HG03064 (cell line): ENCODE measurements around the gene PLXDC2.
A peak's percentile ranks its signal among the peaks of the same experiment; 100 is the strongest.
"Not testable (repeated sequence)": the region's sequence is repeated elsewhere in the genome, so short reads cannot be mapped to it uniquely, and the experiment has no call there.

ENCODE experiments used
- ATAC-seq: cut with Tn5 transposase; IDR thresholded peaks from one replicate; pipeline ENCODE4 v1.9.1; 2021; ENCODE audit warnings: low read depth; ENCODE audit not compliant: unreplicated experiment

The PLXDC2 gene

DNA sequence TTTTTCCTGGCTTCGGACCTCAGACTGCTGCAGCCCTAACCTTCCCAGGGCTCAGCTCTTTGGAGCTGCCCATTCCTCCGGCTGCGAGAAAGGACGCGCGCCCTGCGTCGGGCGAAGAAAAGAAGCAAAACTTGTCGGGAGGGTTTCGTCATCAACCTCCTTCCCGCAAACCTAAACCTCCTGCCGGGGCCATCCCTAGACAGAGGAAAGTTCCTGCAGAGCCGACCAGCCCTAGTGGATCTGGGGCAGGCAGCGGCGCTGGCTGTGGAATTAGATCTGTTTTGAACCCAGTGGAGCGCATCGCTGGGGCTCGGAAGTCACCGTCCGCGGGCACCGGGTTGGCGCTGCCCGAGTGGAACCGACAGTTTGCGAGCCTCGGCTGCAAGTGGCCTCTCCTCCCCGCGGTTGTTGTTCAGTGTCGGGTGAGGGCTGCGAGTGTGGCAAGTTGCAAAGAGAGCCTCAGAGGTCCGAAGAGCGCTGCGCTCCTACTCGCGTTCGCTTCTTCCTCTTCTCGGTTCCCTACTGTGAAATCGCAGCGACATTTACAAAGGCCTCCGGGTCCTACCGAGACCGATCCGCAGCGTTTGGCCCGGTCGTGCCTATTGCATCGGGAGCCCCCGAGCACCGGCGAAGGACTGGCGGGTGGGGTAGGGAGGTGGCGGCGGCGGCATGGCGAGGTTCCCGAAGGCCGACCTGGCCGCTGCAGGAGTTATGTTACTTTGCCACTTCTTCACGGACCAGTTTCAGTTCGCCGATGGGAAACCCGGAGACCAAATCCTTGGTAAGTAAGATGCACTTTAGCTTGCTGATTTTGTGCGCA, at the start of gene PLXDC2:
PLXDC2 (plus strand) TSS at position 22 of the 820 bp plus-strand sequence.
- ATAC-seq, result no peak

DNA sequence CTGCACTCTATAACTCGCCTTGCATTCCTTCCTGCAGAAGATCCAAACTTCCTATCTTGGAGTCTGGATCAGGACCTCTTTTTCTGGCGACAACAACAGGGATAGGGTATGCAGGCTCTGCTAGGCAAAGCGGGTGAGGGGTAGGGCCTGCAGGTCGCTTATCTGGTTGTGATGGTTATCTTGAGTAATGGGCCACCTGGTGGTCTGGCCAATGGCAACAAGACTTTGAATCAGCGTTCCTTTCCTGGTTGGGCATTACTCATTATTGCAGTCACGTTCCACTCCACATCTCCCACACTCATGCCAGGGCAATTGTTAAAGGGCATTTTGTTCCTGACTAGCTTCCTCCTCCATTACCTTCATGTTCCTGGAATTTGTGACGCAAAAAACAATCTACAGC, 48.4 kb upstream of the PLXDC2 start:
- ATAC-seq, result no peak

DNA sequence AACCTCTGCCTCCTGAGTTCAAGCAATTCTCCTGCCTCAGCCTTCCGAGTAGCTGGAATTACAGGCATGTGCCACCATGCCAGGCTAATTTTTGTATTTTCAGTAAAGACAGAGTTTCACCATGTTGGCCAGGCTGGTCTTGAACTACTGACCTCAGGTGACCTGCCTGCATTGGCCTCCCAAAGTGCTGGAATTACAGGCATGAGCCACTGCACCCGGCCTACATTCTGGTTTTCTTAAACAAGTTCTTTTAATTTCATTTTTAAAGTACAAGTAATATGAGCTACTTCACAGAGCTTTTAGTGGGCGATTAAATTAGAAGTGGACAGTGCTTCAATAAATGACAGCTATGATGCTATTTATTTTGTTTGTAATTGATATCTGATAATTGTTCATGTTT, 46.4 kb upstream of the PLXDC2 start:
- not testable (repeated sequence) for ATAC-seq

DNA sequence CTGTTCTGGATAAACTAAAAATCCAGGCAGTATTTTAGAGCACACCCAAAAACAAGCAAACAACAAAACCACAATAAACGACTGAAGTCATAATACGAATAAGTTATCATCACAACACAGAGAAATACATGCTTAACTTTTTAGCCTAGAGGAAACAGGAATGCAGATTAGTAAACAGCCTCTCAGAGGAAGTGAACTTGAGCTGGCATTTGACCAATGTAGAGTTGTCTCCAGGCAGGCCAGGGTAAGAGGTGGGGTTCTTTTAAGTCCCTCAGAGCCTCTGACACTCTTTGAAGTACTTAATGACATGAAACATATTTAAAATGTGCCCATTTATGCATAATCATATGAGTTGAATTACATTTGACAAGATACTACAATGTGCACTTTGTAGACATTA, 43.3 kb upstream of the PLXDC2 start:
- no peak for ATAC-seq

DNA sequence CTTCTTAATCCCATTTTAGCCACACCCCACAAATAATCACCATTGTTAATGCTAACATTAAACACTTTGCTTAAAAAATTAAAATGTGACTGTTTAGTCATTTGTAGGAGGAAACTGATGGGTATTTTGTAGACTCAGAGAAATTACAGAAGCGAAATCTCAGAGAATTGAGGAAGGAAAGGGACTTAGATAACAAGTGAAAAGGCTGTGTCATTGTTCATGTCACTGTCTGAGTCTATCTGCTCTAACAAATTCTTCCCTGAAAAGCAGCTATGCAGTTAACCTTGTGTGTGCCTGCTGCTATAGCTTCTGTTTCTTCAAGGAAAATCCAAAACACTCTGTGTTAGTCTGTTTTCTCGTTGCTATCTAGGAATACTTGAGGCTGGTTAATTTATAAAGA, 40.9 kb upstream of the PLXDC2 start:
- ATAC-seq, result no peak

DNA sequence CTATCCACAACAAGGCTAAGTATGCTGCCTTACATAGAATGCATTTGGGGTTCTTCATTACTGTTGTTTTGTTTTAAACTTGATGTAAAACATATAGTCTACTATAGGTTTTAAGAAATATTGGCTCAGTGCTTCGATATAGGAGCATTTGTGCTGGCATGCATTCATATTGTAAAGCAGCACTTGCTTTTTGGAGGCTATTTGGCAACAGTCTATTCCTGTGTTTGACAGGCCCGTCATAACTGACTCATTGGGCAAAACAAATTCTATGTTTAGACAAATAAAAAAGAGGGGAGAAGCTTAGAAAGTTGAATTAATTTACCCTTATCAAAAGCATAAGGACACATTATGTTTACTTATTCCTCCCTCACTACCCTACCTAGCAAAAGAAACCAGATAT, 38.4 kb upstream of the PLXDC2 start:
- no peak for ATAC-seq

DNA sequence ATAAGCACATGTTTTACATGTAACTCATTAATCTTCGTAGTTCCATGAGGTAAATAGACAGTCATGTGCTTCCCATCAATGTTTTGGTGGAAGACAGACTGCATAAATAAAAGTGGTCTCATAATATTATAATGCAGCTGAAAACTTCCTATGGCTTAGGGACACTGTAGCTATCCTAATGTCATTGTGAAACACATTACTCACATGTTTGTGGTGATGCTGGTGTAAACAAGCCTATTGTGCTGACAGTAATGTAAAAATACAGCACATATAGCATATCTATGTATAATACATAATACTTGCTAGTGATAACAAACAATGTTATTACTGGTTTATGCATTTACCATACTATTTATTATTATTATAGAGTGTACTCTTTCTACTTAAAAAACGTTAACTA, 37.2 kb upstream of the PLXDC2 start:
- ATAC-seq, result no peak

DNA sequence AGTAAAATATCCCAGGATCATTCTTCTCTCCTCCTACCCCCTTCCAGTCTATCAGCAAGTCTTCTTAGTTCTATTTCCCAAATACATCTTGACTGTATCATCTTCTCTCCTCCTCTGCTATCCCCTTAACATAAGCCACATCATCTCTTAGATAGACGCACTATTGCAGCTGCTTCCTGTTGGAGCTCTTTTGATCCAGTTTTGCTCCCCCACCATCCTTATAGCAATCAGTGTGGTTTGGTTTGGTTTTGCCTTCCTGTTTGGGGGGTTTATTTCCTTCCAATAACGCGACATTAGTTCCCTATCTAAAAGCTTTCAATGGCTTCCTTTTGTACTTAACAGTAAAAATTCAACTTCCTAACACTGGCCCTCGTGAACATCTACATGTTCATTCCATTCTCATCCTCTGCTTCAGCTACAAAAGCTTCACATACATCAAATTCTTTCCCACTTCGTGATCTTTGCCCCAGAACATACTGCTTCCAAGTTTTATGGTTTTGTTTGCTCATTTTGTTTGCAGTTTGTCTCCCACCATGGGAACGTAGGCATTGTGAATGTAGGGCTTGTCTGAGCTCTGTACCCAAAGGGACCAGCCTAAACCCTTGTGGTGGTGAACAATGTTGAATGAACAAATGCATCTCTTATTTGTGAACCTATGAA, 33.7 kb upstream of the PLXDC2 start:
- ATAC-seq, result no peak

DNA sequence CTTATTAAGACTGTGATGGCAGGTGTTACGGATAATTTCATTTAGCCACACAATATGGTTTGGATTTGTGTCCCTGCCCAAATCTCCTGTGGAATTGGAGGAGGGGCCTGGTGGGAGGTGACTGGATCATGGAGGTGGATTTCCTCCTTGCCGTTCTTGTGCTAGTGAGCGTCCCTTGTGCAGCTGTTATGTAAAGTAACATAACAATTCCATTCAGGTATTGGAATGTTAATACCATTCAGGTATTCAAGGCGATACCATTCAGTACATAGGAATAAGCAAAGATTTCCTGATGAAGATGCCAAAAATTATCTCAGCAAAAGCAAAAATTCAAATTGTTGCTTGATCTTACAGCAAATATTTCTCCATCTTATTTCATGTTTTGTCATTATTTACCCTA, 32.5 kb upstream of the PLXDC2 start:
- no peak for ATAC-seq

DNA sequence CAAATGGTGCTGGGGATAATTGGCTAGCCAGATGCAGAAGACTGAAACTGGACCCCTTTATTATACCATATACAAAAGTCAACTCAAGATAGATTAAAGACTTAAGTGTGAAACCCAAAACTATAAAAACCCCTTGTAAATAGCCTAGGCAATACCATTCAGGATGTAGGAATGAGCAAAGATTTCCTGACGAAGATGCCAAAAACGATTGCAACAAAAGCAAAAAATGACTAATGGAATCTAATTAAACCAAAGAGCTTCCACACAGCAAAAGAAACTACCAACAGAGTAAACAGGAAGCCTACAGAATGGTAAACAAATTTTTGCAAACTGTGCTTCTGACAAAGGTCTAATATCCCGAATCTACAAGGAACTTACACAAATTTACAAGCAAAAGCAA, 30.9 kb upstream of the PLXDC2 start:
- ATAC-seq, result no peak

DNA sequence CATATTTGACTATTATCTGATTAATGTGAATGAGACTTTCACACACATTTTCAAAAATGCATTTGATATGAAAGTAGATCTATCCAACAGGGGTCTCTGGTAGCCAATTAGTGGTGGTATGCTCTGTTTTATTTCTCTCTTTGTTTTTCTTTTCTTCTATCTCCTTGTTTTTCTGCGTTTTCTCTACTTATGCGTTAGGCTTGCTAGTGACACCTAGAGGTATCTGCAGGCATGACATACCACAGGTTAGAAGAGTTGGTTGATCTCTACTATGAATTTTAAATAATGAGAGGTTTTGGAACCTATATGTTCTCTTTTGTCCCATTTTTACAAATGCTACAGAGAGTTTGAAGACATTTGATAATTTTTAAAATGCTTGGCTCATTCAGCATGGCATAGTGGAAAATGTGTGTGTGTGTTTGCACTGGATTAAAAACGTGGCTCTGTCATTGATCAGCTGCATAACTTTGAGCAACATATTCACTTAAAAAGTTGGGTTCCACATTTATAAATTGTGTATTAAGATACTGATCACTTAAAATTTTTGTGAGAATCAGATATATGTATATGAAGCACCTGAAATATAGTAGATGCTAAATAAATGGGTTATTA, 28.1 kb upstream of the PLXDC2 start:
- ATAC-seq, result peak; percentile 71

DNA sequence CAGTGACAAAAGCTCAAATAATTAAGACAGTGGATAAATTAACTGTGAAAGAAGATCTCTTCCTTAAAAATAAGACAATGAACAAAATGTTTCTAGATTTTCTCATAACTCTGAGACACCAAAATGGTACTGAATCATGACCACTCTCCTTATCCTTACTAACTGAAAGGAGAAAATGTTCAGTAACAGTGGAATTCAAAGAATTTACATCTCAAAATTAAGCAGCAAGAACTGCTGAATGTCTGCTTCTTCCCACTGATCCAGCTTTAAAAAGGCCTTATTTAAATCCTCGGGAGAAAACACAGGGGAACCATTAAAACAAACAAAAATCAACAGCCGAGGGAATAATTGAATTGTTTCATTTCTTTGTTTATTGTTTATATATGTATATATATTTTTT, 27.3 kb upstream of the PLXDC2 start:
- ATAC-seq, result no peak

DNA sequence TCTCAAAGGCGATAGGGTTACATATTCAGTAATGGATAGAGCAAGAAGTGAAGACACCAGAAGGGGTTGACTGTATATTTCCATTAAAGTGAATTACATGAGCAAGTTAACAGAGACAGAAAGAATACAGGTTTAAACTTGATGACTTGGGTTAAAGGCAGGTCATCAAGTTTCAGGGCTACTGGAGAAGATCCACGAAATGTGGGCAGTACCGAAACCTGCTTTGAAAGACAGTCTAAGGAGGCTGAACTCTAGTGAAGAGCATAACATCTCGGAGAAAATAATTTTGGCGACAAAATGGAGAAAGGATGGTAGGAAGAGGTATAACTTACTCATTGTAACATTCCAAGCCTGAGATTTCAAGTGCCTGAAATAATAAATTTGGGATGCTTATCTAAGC, 26.6 kb upstream of the PLXDC2 start:
- ATAC-seq, result no peak

DNA sequence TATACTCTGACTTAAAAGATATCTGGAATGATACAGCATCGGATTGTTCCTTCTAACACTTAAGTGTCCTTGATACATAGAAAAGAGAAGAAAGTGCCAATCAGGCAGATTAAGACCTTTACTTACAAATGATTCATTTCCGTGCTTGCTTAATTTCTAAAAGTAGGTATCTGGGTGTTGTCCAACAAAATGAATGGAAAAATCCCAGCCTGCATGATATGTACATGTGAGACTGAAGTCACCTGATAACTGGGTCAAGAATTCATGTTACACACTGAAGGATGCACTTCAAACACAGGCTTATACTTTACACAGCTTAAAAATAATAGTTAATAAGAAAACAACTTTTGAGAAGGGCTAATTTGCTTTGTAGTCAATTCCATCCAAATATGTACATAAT, 25.2 kb upstream of the PLXDC2 start:
- ATAC-seq, result no peak

DNA sequence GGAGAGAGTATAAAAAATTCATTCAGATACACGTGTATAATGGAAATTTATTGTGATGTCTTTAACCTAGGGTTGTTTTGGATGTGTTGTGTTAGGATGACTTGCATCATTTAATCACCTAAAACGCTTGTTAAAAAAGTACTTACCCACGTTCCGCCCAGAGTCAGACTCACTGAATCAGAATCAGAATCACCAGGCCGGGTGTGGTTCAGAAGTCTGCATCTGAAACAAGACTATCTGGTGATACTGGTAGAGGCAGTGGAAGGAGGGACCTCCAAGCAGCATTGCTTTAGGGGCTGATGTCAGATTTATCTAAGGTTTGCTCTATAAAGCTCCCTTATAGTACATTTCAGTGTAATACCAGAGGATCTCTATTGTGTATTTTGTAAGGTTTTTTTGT, 20.5 kb upstream of the PLXDC2 start:
- ATAC-seq, result no peak

DNA sequence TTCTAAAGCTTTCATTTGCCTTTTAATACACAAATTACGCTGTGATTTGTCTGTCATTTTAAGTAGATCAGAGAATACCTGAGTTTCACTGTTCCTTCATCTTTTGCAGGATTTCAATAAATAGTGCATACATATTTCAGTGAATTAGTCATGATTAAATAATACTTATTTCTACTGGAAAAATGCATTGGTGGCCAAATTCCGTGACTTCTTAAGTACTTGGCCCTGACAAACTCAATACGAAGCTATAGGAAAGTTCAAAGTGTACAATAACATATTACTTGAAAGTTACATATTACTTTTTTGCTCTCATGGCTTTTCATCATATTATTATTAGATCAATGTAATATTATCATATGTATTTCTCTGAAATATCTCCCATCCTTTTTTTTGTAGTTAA, 16.1 kb upstream of the PLXDC2 start:
- no peak for ATAC-seq

DNA sequence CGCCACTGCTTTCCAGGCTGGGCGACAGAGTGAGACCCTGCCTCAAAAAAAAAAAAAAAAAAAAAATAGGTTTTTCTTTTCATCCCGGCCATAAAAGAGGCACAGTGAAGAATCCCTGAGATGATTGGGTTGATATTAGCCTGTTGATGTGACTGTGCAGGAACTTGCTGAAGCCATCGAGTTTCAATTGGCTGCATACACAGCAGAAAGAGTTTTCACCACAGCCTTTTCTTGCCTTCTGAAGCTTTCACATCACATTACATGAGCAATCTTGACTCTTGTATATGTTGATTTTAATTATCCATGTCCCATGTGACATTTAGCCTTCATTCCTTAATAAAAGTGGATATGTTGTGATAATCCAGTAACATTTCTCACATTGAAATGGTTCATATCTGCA, 14.9 kb upstream of the PLXDC2 start:
- ATAC-seq, result no peak

DNA sequence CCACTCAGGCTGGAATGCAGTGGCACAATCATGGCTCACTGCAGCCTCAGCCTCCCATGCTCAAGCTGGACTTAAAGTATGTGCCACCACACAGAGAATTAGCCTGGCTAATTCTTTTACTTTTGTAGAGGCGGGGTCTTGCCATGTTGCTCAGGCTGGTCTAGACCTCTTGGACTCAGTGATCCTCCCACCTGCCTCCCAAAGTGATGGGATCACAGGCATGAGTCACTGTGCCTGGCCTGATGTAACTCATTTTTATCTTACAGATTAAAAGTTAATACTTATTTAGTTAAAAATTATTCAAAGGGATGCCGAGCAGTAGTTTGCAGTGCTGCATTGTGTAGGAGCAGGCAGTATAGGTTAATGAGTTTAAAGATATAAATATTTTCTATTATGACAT, 12.6 kb upstream of the PLXDC2 start:
- ATAC-seq, result no peak

DNA sequence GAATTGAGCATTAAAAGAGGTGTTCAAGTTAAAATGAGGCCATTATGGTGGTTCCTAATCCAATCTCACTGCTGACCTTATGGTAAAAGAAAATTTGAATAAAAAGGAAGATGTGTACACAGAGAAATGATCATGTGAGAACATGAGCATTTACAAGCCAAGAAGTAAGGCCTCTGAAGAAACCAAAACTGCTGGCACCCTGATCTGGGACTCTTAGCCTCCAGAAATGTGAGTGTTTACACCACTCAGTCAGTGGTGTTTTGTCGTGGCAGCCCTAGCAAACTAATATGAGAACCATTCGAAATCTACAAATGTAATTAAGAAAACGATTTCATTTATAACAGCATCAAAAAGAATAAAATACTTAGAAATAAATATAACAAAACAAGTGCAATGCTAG, 6.8 kb upstream of the PLXDC2 start:
- ATAC-seq, result no peak

DNA sequence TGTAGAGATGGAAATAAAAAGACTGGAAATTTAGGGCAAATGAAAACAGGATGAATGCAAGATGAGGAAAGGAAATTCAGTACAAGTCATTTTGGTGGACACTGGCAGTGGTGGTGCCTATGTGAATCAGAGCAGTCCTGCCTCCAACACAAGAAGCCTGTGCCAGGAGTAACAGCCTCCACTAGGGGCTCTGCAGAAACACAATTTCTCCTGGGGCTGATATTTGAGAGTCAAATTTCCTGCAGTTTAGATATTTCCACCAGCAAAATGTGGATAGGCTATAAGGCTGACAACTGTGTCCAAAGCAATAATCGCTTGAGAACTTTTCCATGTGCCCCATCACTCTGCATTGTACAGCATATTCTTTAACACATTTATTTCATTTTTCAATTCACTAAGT, 4.7 kb upstream of the PLXDC2 start:
- ATAC-seq, result no peak

DNA sequence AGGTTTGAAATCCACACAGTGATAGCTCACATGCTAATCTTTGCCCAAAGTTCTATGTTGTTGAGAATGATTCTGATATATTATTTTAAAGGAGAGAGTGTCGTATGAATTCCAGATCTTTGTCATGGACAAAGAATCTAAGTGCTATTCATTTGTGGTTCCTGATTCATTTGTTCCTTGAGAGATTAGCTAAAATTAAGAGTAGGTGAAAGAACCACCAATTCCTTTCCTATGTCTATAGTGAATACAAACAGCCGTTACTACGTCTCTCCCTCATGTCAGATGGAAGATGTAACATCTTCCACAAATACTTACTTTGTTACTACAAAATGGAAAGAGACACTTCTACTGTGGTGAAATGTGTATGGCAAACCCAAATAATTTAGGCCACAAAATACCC, 3.3 kb upstream of the PLXDC2 start:
- no peak for ATAC-seq
